HG02798 (cell line): ENCODE measurements around the gene ABCF2.

Experiments
- ATAC-seq: cut with Tn5 transposase; IDR thresholded peaks from one replicate; pipeline ENCODE4 v1.9.1; 2021; ENCODE audit warnings: mild to moderate bottlenecking; ENCODE audit not compliant: unreplicated experiment, poor library complexity

Gene ABCF2

DNA sequence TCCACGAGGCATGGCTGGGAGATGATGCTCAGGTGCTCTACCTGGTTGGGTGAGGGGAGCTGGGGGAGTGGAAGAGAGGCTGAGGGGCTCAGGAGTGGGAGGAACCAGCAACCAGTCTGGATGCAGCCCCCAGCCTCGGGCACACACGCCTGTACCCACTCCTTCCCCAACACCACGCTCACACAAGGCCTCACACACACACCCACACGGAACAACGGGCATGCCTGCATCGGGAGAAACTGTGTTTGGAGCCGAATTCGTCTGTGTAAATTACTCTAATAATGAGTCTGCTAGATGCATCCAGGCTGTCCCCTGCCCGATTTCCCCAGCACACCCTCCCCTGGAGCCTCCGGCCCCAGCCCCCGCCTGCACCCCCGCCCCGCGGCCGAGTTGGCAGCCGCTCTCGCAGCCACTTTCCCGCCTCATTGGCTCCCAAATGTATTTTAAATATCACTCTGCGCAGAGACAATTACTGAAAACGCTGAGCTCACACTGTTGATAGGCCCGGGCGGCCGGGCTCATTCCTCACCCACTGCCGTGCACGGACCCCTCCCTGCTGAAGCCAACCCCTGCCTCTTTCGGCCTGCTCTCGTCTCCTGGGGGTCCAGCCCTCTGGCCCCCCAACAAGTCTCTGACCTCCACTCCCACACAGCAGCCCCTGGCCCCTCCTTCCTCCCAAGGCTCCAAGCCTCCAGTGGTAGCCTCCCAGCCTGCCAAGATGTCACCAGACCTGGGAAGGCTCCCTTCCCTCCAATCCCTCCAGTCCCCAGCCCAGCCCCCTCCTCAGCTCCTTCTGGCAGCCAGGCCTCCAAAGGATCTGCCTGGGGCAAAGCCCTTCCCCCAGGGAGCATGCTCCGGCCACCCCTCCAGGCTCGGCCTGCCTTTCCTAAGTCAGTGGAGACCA, 27.8 kb downstream of the ABCF2 start:
- no peak for ATAC-seq

- ATAC-seq: no peak
Measured at GRCh38 chr7:151197932-151198331, 29.1 kb downstream of the ABCF2 start.

GRCh38 chr7:151195616-151196450, 31.2 kb downstream of the ABCF2 start:
- ATAC-seq: no peak

DNA sequence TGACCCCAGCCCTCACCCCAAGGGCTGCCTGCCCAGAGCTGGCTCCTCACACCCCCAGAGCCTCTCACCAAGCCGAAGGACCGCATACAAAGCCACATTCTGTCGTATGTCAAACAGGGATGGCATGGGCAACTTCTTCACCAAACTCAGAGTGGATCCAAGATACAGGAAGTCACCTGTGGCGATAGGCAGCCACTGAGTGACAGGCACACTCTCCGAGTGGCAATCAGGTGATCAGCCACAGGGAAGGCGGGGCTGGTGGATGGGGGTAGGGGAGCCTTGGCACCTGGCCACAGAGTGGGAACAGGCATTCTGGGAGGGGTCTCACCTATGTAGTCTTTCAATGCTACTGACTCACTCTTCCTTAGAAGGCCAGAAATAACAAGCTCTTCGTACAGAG, 32.8 kb downstream of the ABCF2 start:
- ATAC-seq: no peak

GRCh38 chr7:151193203-151193978, 33.6 kb downstream of the ABCF2 start:
- no peak for ATAC-seq

DNA sequence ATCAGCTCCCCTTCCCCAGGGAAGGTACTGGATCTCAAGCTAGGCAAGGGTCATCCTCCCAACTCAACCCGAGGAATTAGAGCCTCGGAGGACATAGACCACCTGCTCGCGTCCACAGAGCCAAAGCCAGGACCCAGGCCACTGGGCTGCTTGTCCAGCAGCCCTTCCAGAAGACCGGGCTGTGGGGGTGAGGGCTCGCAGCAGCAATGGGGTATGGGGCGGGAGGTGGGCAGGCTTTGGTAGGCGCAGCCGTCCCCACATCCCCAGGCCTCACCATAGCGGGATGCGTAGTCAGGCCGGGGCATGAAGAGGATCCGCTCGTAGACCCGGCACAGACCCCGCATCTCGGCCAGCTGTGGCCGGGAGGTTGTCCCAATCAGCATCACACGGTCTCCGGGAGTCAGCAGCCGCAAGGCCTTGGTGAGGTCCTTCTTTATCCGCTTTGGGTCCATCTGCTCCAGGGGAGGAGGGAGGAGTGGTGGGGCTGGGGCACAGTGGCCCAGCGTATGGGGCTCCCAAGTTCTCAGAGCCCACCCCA, 34.9 kb downstream of the ABCF2 start:
- ATAC-seq: no peak

GRCh38 chr7:151191544-151191943, 35.5 kb downstream of the ABCF2 start:
- ATAC-seq: no peak

DNA sequence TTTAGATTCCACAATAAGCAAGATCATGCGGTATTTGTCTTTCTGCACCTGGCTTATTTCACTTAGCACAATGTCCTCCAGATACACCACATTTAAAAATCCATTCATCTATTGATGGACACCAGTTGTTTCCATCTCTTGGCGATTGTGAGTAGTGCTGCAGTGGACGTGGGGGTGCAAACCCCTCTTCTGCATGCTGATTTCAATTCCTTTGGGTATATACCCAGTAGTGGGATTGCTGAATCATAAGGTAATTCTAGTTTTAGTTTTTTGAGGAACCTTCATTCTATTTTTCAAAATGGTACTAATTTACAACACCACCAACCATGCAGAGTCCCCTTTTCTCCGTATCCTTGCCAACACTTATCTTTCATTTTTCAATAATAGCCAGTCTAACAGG, 38.0 kb downstream of the ABCF2 start:
- ATAC-seq: no peak

GRCh38 chr7:151188252-151188542, 38.8 kb downstream of the ABCF2 start:
- no peak for ATAC-seq

- ATAC-seq: no peak
Measured at GRCh38 chr7:151187409-151188251, 39.4 kb downstream of the ABCF2 start.

GRCh38 chr7:151186640-151187408, 40.2 kb downstream of the ABCF2 start, which contains the start of gene ASB10:
ASB10 (minus strand) TSS chr7:151187250; CDS start chr7:151187130, 120 bp downstream.
- no peak for ATAC-seq

DNA sequence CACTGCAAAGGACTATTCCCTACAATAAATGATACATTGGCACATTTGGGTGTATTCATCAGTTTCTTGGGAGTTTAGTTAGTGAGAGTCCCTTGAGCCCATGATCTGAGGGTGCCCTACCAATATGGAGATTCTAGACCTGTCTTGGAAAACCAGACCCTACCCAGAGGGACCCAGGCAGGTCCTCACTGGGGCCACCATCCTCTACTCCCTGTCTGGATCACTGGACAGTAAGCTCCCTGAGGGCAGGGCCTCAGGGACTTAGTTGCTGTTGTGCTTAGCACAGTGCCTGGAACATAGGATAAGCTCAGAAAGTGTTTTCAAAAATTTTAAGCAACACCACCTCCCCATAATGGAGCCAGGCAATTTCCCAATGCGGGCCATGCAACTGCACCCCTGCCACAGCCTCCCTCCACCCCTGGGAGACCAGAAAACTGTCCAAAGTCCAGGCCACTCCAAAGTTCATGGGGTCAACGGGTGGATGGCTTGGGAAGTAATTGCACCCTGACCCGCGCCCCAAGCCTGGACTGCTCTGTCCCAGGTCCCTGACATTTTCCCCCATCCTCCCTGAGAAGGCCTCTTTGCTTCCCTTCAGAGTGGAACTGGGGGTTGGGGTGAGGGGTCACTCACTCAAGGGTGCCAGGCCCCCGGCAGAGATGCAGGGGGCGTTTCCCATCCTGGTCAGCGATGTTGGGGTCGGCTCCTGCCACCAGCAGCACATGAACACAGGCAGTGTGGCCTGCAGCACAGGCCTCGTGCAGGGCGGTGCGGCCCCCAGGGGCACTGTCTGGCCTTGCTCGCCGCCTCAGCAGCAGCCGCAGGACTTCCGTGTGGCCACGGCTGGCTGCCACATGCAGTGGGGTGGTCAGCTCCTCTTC, 41.0 kb downstream of the ABCF2 start:
- no peak for ATAC-seq

- no peak for ATAC-seq
Measured at GRCh38 chr7:151181011-151181431, 46.0 kb downstream of the ABCF2 start.

DNA sequence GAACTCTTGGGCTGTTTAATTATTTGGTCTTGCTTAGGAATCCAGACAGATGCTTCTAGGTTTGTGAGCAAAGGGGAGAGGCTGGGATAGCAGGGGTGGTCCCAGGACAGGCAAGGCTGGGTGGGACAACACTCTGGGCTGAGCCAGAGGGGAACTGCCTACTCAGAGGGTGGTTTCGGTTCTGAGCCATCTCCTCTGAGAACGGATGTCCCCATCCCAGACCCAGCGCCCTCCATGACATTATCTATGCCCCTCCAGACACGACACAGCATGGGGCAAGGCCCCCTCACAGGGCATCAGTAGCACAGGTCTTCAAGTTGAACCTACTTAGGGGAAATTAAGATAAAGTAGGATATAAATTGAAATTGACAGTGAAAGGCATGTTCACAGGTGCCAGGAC, 47.1 kb downstream of the ABCF2 start:
- ATAC-seq: no peak

- no peak for ATAC-seq
Measured at GRCh38 chr7:151179287-151179860, 47.6 kb downstream of the ABCF2 start.

DNA sequence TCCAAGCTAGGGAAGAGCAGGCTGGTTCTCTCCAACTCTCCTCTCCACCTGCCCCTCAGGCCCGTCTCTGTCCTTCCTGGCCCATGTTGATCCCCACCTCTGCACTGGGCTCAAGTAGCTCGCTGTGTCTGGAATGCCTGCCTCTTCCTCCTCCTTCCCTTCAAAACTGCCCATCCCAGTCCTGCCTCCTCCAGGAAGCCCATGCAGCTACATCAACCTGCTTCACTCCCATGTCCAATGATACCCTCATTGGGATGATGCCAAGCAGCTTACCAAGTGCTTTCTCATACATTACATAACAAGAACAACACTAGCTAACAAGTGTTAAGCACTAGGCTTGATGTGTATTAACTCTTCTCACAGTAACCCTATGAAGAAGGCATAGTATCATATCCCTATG, 48.2 kb downstream of the ABCF2 start:
- ATAC-seq: no peak

GRCh38 chr7:151178236-151178635, 48.8 kb downstream of the ABCF2 start:
- no peak for ATAC-seq

DNA sequence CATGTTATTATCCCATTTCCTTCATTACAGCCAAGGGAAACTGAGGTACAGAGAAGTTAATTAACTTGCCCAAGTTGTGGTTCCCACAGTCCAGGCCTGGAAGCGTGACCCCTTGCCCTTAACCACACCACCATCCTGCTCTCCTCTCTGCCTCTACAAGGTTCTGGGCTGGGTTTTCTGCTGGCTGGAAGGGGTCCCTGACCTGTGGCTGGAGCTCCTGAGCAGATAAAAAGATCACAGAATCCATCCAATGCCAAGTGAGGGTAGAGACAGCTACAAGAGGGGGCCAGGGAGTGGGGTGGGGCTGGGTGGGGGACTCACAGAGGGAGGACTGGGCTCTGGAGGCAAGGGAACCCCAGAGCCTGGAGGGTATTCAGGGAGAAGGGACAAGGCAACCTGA, 49.7 kb downstream of the ABCF2 start:
- no peak for ATAC-seq
